NCI-H345 treated with DMSO at 0.1 percent for 48 hours (cell line): Measurements from ENCODE around the gene TIE1.

Source experiments
- DNase-seq: peaks from one replicate; lab custom pipeline; 2025; ENCODE audit not compliant: unreplicated experiment; lab: John Stamatoyannopoulos, UW

Gene TIE1

DNA sequence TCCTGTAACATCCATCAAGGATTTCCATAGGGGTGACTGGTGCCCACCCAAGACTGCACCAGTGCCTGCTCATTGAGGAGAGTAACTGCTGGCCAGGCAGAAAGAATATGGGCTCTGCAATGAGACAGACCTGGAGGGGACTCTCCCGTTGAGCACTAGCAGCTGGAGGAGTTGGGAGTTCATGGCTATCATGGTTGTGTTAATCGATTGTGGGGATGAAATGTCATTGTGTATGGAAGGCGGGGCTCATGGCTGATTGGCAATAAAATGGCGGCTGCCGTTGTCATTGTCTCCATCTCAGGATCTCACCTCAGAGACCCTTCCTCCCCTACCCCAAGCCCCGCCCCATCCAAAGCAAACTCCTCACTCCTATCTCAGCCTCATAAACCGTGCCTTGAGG, 27.1 kb upstream of the TIE1 start:
- DNase-seq = no peak

- DNase-seq = no peak
Observed at GRCh38 chr1:43274125-43274803, 26.5 kb upstream of the TIE1 start.

- no peak for DNase-seq
Observed at GRCh38 chr1:43274804-43275180, 26.0 kb upstream of the TIE1 start.

DNA sequence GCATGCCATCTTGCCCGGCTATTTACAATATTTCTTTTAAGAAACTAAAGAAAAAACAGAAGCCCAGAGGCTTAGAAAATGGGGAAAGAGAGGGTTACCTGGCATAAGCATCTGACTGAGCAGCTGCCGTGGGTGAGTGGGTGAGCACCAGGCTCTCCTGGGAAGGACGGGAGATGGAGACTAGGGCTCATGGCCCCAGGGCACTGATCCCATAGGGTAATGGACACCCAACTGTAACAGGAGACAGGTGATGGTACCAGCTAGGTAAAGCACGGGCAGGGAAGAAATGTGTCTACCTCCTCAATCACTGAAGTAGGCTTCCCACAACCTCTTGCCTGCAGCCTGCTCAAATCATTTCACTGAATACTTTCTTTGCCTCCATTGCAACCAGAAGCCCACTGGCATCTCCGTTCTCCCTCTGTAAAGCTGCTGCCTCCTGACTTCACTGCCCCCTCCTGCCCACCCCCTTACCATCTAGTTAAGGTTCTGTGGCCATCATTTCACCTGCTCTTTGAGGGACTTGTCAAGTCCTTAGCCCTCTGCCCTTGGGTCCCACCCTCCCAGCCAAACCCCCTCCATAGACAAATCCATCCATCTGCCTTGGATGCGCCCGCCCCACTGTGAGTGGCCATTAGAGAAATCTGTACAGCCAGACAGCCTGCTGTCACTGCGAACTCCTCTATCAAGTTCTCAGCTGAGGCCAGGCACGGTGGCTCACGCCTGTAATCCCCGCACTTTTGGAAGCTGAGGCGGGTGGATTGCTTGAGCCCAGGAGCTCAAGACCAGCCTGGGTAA, 24.8 kb upstream of the TIE1 start:
- DNase-seq = no peak

DNA sequence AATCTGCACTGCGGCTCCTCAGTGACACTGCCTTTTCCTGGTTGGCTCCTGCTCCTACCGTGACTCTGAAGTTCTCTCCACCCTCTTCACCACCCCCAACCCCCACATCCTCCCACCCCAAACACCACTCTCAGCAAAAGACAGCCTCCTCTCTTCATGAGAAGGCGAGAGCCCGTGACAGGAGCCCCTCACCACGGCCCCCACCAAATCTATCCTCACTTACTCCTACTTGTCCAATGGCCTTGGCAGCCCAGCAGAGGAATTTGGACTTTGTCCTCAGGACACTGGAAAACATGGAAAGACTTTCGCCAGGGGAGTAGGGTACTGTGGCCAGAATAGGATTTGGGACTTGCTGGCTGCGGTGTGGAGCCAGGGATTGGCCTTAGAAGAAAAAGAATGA, 24.1 kb upstream of the TIE1 start:
- no peak for DNase-seq

- no peak for DNase-seq
Observed at GRCh38 chr1:43277116-43277876, 23.5 kb upstream of the TIE1 start.

- no peak for DNase-seq
Observed at GRCh38 chr1:43279161-43279560, 21.6 kb upstream of the TIE1 start.

DNA sequence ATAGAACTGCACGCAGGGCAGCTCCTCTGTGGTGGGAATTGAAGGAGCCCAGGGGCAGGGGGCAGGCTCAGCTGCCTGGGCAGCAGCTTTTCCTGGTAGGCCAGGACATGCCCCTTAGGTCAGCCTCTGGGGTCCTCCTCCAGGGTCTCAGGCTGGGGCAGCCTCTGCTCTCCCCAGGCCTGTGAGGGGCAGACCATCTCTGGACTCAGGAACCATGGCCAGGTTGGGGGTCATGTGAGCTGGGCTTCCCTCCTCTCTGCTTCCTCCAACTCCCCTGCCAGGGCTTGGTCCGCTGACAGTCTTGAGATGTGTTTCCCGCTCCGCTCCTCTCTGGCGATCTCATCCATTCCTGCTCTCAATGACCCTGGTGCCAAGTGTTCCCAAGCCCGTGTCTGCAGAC, 21.1 kb upstream of the TIE1 start:
- DNase-seq = no peak

DNA sequence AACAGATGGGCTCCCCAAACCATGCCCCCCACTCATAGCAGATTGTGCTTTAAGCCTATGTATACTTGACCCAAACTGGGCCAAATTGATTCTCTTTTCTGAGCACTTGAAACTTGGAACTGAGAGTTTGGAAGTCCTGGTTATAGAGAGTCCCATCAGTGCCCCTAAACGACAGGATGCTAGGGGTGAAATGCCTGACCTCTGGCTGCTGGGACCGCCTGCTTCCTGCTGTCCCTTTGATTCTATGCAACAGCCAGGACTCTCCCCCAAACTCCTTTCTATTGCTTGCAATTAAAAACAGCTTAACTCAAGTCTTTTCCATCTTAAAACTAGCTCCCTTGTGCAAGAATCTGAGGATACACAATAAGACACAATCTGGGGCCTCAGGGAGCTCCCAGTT, 20.1 kb upstream of the TIE1 start:
- no peak for DNase-seq

- DNase-seq = no peak
Observed at GRCh38 chr1:43282220-43283195, 18.3 kb upstream of the TIE1 start.

GRCh38 chr1:43284065-43284464, 16.7 kb upstream of the TIE1 start:
- DNase-seq = no peak

GRCh38 chr1:43284546-43285110, 16.2 kb upstream of the TIE1 start:
- DNase-seq = no peak

- peak; percentile 64 for DNase-seq
Observed at GRCh38 chr1:43285269-43285990, 15.4 kb upstream of the TIE1 start, which contains the start of gene C1orf210. TSS of gene C1orf210 (minus strand) at chr1:43285581. CDS start at chr1:43283270, 2,311 bp downstream.

DNA sequence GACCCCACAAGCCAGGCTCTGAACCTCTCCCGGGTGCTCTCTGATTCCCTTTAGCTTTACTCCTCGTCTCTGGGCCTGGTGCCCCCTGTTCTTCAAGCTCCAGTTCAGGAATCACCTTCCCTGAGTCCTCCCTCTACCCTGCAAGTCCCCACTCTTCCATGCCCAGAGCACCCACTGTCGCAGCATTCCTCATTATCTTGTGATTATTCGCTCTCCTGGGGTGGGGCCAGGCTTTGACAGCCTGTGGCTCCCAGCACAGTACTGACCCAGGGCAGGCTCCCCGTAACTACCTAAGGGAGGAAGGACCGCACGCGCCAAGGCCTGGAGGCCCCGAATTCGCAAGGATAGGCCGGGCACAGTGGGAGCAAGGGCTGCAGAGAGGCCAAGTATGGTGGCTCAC, 14.7 kb upstream of the TIE1 start:
- DNase-seq = no peak

DNA sequence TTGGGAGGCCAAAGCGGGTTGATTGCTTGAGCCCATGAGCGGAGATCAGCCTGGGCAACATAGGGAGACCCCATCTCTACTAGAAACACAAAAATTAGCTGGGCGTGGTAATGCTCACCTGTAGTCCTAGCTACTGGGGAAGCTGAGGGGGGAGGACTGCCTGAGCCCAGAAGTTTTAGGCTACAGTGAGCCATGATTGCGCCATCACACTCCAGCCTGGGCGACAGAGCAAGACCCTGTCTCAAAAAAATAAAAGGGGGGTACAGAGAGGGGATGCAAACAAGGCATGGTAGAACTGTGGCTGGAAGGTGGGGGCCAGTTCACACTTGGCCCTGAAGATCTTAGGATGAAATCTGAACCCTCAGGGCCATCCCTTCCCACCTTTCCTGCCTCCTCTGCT, 14.2 kb upstream of the TIE1 start:
- no peak for DNase-seq

DNA sequence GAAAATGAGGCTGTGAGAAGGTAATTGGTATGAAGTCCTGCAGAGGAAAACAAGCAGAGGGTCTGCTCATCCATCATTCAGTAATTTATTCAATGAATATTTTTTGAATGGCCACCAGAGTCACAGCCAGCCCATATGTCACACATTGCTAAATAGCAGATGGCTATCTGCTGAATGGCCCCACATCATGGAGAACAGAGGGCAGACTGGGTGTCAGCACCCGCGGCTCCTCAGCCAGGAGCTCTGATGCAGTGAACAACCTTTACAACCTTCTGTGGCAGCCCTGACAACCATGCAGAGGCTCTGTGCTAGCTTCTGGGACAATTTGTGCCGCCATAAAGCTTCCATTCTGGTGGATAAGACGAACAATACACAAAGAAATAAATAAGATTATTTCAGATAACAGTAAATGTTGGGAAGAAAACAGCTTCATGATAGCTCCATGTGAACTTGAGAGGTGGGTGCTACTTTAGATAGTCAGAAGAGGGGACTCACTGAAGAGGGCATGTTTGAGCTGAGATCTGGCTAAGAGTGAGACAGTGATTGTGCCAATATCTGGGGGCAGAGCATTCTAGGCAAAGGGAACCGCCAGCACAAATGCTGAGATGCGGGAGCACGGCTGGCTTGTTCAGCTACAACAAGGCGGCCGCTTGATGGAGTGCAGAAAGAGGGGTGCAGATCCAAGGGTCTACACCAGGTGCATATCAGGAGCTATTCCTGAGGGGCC, 12.6 kb upstream of the TIE1 start:
- no peak for DNase-seq

DNA sequence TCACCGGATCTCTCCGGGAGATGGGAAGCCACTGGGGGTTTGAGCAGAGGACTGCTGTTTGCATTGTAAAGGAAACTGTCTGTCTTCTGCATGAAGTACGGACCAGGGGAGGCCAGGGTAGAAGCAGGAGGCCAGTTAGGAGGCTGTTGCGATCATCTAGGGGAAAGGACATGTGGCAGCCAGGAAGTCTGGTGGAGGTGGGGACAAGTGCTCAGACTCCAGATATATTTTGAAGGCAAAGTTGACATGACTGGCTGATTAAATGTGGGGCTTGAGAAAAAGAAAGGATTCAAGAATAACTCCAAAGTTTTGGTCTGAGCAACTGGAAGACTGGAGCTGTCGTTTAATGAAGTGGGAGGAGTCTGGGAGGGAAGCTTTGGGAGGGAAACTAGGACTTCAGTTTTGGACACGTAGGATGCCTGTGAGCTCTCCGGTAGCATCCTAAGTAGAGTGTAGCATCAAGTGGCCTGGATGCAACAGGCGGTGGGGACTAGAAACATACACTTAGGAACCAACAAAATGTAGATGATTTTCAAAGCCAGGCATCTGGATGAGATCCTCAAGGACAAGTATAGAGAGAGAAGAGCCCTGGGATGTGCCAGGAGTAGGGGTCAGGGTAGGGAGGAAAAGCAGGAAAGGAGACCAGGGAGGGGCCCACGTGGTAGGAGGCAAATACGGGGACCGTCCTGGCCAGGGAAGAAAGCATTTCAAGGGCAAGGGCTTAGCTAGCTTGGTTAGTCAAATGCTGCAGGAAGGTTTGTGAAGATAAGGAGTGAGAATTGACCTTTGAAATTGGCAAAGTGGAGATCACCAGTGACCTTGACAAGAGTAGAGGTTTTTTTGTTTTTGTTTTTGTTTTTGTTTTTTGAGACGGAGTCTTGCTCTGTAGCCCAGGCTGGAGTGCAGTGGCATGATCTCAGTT, 11.7 kb upstream of the TIE1 start:
- no peak for DNase-seq

GRCh38 chr1:43292216-43292615, 8.6 kb upstream of the TIE1 start:
- DNase-seq = no peak
